HG03039 (cell line): Measurements from ENCODE around the gene FOXB2.
"Not testable (repeated sequence)": the region's sequence is repeated elsewhere in the genome, so short reads cannot be mapped to it uniquely, and the experiment has no call there.

Source experiments
- ATAC-seq: cut with Tn5 transposase; IDR thresholded peaks from one replicate; pipeline ENCODE4 v1.9.1; 2021; ENCODE audit warnings: mild to moderate bottlenecking, moderate library complexity; ENCODE audit not compliant: unreplicated experiment

FOXB2 gene

DNA sequence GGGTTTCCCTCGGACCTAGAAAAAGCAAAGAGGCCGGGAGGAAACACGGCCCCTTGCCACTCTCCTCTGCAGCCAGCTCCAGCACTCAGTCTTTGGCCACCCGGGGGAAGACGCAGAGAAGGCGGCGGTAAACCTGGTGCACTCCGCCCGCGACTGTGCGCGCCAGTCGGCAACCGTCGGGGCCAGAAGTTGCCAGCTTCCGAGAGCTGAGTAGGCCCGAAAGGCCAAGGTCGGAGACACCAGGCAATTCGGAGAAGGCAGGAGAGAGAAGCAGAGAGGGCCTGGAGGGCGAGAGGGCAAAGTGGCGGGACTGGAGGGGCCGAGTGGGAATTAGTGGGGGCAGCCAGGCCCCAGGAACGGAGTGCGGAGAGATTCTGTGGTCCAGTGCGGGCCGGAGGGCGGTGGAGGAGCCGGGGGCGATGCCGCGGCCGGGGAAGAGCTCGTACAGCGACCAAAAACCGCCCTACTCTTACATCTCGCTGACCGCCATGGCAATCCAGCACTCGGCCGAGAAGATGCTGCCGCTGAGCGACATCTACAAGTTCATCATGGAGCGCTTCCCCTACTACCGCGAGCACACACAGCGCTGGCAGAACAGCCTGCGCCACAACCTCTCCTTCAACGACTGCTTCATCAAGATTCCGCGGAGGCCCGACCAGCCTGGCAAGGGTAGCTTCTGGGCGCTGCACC, at the start of gene FOXB2:
FOXB2 (plus strand) TSS at position 420 of the 690 bp plus-strand sequence; CDS start at position 420, 0 bp downstream.
- ATAC-seq, result no peak

DNA sequence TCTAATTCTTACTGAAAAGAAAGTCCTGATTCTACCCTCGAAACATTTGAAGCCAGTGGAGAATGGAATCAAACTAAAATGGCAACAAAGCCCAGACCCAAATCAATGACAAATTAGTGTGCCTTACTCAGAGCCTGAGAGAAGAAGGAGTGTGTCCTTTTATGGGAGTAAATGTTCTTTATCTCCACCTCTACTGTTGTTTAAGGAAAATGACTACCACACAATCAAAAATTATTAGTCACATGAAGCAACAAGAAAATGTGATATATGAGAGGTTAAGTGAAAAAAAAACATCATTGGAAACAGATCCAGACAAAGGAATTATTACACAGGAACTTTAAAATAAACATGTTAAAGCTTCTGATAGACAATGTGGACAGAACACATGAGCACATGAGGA, 49.7 kb upstream of the FOXB2 start:
- ATAC-seq, result no peak

DNA sequence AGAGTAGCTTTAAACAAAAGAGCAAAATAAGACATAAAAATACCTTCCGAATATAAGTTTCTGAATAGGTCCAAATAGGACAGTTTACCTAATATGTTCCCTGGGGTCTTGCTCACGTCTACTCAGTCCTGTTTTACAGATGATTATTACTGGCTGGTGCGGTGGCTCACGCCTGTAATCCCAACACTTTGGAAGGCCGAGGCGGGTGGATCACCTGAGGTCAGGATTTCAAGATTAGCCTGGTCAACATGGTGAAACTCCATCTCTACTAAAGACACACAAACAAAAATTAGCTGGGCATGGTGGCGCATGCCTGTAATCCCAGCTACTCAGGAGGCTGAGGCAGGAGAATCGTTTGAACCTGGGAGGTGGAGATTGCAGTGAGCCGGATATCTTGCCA, 40.6 kb upstream of the FOXB2 start:
- not testable (repeated sequence) for ATAC-seq

DNA sequence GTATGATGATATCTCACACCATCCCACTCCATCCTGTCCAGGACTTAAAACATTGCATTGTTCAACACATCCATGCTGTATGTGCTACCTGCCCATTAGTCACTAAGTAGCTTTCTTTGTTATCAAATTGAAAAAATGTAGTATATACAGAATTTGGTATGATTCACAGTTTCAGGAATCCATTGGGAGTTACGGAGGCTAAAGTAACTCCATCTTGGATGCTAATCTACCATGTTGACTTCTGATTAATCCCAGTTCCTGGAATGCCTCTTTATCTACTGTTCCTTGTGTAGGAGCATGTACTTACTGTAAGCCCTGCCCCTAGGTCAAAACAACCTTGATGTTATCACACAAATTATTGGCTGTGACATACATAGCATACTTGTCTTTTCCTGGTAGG, 38.9 kb upstream of the FOXB2 start:
- ATAC-seq, result no peak

DNA sequence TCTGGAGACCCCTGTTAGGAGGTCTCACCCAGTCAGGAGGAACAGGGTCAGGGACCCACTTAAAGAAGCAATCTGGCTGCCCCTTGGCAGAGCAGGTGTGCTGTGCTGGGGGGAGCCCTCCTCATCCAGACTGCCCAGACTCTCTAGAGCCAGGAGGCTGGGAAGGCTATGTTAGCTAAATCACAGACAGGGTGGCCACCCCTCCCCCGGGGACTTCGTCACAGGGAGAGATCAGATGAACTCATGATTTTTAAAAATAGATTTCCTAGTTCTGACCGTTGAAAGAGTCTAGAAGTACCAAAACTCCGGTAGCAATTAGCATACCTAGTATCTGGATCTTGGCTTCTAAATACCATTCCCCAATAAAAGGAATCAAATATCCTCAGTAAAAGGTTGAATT, 35.0 kb upstream of the FOXB2 start:
- ATAC-seq, result no peak

DNA sequence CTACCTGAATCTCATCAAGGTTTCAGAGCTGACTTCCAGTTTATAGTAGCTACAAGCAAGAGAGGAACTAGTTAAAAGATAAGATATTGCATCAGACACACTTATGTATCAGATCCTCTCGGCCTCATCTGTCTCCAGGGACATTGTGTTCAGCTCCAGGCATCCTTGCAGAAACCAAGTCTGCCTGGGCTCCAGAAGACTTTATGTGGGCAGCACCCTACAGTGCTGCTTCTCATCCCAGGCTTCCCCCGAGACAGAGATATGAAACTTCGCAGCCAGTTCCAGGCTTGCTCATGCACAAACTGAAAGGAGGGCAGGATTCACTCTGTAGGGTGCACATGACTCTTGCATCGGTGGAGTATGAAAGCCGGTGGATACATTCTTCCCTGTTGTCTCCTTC, 33.9 kb upstream of the FOXB2 start:
- no peak for ATAC-seq

DNA sequence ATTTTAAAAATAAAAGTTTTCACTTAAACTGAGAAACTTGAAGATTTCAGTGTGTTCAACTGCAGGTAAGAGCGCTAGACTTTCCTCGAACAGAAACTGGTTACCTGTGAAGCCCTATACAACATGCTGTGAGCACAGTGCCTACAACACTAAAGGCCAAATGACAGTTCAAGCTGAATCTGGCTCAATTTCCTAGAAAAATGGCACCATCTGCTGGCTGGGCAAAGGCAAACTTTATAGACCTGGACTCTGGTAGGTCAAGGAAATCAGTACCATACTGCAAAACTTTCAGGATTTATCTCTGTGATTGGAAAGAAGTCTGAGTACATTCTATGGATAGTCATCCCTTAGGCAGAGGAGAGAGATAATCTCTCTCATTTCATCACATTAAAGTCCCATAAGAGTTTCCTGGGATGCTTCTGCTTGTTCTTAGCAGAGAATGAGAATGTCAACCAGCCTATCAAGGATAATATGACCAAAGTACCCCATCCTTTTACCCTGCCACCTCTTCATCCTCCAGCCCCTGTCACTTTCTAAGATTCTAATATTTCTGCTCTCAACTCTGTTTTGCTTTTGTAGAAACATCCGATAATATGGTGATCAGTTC, 31.8 kb upstream of the FOXB2 start:
- no peak for ATAC-seq

DNA sequence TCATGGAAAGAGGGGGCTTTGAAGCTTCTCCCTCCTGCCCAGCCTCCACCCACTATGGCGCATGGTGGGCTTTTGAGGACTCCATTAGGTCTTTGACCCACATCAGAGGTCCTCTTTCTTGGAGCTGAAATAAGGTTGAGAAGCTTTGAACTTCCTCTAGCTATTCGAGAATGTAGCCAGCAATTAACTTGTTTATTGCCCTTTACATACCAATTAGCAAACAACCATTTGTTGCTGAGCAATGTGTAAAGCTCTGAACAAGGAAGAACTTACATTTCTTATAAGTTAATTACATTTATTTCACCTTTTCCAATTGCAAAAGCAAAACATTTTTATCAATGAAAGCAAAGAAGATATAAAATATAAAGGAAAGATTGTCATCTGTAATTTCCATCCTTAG, 30.5 kb upstream of the FOXB2 start:
- ATAC-seq, result no peak

DNA sequence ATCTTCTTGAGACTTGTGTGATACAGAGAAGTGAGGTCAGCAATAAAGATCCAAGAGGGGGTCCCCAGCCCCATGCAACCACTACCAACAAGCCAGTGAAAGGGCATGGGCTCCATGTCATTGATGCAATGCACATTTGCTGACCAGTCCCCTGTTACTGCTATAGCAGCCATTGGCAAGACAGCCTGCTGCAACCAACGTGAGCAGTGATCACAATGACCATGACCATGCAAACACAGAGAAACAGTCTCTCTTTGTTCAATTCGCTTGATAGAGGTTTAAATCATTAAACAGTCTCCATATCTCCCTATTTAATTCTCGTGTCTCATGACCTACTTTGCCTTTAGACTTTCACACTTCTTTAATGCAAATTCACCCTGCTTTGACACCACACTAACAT, 30.0 kb upstream of the FOXB2 start:
- ATAC-seq, result no peak

DNA sequence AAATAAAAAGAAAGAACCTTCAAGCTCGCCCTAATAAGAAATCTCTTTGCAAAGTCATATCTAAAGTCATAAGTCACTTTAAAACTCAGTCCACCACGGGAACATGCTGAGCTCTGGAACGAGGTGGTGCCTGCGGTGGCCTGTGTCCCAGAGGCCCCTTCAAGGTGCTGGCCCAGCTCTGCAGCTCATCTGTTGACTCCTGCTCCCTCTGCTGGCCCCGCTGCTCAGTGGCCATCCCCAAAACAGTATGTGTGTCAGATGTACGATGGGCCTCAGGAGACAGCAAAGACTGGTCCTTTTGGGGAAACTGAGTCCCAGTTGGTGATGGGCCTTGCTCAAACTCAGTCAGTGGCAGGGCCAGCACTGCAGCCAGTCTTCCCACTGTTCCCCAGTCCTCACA, 22.8 kb upstream of the FOXB2 start:
- no peak for ATAC-seq

DNA sequence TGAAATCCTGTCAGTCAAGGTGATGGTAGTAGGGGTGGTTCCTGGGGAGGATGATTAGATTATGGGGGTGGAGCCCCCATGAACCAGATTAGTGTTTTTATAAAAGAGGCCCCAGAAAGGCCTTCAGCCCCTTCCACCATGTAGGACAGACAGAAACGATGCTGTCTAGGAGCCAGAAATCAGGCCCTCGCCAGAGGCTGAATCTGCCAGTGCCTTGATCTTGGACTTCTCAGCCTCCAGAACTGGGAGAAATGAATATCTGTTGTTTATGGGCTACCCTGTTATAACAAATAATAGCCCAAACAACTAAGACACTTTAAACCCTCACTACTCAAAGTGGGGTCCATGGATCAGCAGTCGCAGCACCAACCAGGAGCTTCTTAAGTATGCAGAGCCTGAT, 20.2 kb upstream of the FOXB2 start:
- no peak for ATAC-seq

DNA sequence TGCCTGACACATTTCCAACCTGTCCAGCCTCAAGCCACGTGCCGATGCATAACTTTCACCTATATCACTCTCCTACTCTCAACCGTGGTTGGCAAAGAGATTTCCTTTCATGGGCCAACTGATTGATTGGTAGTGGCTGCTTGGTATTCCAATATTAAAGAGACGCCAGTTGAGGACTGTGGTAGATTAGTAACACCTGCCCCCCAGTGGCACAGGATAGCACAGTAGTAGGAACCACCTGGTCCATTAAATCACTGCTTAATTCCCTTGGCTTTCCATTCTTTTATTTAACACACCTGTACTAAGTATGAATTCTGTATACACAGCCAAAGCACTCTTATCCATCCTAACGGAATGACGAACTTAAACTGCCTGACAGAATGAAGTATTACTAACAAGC, 19.1 kb upstream of the FOXB2 start:
- ATAC-seq, result no peak

DNA sequence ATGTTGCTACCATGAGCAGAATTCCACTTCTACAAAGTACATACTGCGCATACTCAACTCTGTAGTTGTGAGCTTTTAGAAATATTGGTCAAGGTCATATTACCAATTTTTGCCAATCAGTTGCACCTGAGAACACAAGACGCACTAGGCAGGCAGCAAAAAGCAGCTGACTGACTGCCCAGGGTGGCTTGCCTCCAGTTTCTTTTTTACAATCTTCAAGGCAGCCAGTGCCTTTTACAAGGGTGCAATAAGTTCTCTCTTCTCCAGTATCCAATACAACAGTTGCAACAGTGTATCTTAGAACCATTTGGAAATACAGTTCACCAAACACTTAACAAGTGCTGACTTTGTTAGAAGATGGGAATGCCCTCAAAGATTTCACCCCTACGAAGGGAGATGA, 16.1 kb upstream of the FOXB2 start:
- no peak for ATAC-seq

DNA sequence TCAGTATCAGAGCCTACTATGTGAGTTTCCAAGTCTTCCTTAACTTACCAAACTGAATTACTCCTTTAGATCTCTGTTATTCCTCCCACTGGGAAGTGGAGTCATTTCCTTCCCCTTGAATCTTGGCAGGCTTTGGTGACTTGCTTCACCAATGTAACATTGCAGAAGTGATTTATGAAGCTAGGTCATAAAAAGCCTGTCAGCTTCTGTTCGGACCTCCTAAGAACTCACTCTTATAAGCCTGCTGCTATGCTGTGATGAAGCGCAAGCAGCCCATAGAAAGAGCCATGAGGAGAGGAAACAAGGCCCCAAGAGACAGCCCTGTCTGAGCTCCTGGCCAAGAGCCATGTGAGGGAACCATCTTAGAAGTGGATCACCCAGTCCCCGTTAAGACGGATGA, 14.2 kb upstream of the FOXB2 start:
- ATAC-seq, result no peak

DNA sequence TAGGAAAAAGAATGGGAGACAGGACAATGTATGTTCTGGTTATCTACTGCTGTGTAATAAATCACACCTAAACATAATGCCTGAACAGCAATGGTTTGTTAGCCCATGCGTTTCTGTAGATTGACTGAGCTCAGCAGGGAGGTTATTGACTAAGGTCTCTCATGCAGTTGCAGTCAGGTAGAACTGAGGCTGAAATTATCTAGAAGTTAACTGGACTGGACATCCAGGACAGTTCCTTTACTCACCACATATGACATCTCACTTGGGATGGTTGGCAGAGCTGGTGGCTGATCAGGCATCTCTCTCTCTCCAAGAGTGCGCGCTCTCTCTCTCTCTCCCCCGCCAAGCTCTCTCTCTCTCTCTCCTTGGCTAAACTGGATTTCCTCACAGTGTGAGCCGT, 8.9 kb upstream of the FOXB2 start:
- ATAC-seq, result no peak

DNA sequence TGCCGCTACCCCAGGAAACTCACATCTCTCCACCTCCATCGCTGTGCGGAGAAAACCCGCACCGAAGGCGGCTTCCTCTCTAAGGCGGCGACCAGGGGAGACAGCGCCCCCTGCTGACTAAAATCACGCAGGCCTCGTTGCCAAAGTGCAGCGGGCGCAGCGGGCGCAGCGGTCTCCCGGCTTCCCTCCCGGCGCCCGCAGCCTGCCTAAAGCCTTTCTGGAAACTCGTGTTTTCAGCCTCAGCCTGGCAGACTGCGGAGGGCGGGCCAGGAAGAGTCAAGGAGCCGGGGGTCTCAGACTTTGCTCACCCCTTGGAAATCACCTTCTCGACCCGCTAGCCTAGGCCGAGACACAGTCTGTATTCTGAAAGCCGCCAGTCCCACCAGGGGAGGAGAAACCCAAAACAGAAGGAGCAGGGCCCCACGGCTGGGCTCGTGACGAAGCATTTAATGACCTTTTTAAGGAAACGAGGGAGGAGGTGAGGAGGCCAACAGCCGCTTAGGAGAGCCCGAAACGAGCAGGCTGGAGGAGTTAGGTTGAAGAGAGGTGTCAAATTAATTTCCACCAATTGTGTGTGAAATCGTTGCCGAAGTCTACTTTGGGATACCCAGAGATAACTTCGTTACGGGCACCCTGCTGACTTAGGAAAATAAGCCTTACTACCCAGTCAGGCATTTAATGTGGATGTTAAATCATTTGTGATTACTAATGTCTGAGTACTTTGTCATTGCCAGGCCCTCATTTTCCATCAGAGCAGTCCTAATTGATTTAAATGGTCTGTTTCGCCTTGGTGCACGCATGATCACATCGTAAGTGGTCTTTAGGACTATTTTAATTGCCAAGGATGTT, 7.3 kb upstream of the FOXB2 start:
- ATAC-seq, result peak; percentile 62

DNA sequence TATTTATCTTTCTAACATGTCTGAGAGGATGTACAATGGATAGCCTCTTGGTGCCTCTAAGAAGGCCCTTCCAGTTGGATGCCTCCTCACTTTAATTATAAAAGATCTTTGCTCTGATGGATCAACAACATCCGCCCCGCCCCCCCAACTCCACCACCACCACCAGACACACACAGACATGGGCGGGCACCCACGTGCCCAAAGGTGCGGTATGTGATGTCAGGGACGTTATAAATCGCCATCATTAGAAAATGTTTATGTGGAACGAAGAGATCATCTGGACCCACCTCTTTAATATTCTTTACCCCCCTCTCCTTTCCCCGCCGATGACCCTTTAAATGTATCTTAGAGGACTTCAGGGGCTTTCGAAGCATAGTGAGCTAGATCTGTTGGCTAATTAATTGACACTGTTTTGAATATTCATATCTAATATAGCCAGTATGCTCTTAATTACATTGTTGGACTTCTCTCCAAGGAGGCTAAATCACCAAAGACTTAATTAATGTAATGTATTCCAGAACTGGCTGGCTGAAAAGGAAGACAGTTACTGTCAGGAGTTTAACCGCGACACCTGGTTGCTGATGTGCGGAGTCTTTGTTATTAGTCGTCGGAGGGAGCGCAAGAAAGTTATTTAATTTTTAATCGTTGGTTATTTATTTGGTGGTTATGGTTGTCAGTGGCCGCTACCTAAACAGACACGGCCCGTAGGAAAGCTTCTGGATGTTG, 6.1 kb upstream of the FOXB2 start:
- no peak for ATAC-seq

DNA sequence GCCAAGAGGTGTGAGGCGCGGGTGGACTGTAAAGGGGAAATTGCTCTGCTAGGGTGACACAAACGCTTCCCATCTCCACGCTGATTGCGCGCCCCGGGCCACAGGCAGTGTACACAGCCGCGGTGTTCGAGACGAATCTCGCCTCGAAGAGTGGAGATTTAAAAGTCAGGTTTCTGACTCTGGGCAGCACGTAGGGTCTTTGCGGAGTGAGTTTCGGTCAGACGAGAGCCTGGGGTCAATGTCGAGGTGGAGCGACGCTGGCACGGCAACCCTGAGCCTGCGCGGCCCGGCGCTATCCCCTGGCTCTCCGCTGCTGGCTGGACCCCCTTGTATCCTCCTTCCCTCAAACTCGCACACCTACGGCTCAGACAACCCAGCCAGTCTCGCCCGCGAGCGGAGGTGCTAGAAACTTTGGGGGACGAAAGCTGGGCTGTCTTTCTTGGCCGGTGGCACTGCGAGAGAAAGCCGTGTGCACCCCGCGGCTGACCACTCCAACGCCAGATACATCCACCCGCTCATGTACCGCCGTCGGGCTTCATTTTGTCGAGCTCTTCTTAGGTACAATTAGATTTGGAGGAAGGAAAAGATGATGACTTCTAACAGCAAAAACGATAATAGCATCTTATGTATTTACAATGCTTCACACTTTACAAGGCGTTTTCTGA, 5.4 kb upstream of the FOXB2 start:
- ATAC-seq, result no peak

DNA sequence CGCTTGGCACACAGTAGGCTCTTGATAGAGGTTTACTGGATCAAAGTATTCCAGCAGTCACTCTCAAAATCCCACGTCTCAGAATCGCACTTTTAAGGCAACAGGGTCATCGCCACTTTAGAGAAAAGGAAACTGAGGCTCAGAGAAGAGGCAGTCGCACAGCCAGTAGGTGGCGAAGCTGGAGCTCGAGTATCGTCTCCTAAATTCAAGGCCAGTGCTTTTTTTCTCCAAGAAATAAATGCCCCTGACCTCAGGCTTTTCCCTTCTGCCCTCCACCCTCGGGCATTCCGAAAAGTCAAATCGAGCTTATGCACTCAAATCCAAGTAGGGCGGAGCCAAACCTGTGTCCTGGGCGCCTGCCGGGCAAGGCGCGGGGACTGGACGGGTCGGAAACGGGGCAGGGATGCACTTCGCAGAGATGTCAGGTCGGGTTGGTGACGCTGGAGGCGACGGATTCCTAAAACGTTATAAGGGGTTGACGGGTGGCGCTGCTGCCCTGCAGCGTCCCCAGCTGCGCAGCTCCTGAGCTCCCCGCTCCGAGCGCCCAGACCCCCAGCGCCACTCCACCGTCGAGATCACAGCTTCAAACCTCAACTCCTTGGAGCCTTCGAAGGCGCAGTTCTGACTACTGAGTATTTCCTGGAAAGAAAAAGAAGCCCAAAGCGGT, 4.7 kb upstream of the FOXB2 start:
- no peak for ATAC-seq

DNA sequence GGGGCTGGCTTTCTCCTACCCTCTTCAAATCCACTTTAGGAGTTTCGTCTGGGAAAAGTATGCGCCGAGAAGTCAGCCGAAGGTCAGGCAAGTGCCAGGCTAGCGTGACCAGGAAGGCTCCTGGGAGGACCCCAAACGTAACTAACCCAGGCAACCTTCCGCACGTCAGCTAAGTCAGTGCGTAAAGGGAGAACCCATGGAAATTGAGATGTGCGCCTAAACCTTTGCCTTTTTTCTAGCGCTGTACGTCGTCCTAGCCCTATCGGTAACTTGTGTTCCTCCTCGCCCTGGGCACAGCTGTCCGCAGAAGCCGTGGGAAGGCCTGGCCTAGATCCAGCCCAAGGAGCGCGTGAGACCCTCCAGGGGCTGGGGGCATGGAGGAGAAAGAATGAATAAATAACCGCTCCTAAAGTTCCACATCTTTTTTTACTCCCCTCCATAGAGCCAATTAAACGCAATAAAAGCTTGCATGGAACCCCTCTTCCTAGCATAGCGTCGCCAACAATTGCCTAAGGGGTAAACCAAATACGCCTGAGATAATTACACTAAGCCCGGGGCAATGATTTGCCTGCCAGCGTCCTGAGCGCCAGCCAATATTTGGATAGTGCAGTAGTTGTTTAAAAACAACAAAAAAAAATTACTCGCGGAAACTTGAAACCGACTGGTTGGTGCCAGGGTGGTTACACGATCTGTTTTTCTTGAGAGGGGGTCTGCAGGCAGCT, 4.0 kb upstream of the FOXB2 start:
- no peak for ATAC-seq
